HEK293T (cell line): ENCODE results near the gene DNAJB11.

ENCODE experiments used
- CTCF ChIA-PET: fragments of 350-600 bp; formaldehyde crosslinking; extraction: SDS; loops from one replicate; lab custom pipeline; 2021; ENCODE audit warnings: antibody characterized with exemption, inconsistent platforms; lab: Yijun Ruan, JAX
- POLR2A ChIA-PET: fragments of 350-600 bp; formaldehyde crosslinking; extraction: SDS; loops from one replicate; lab custom pipeline; 2020; ENCODE audit warnings: antibody characterized with exemption, inconsistent platforms; lab: Yijun Ruan, JAX
- DNase-seq: peaks from one replicate; pipeline ENCODE4 v3.0.0; 2012; ENCODE audit warnings: mixed read lengths; ENCODE audit errors: extremely low spot score
- ARNT ChIP-seq: fragments of 450-650 bp; IDR thresholded peaks from 2 replicates; pipeline ENCODE4 v1.6.1; 2017; ENCODE audit warnings: mild to moderate bottlenecking
- BHLHE40 ChIP-seq: fragments of 450-650 bp; IDR thresholded peaks from 2 replicates; pipeline ENCODE4 v1.6.1; 2016; ENCODE audit warnings: mild to moderate bottlenecking, moderate library complexity, borderline replicate concordance
- CTBP1 ChIP-seq: fragments of 450-650 bp; IDR thresholded peaks from 2 replicates; pipeline ENCODE4 v1.6.1; 2016; ENCODE audit warnings: borderline replicate concordance
- ELF4 ChIP-seq: fragments of 450-650 bp; IDR thresholded peaks from 2 replicates; pipeline ENCODE4 v1.6.1; 2017; ENCODE audit warnings: antibody characterized with exemption
- FOXA1 ChIP-seq: fragments of 450-650 bp; IDR thresholded peaks from 2 replicates; pipeline ENCODE4 v1.6.1; 2016; ENCODE audit warnings: mild to moderate bottlenecking
- FOXK2 ChIP-seq: fragments of 450-650 bp; IDR thresholded peaks from 2 replicates; pipeline ENCODE4 v1.6.1; 2016; ENCODE audit warnings: mild to moderate bottlenecking
- FOXM1 ChIP-seq: fragments of 450-650 bp; IDR thresholded peaks from 2 replicates; pipeline ENCODE4 v1.6.1; 2017; ENCODE audit warnings: mild to moderate bottlenecking, borderline replicate concordance
- HDGF ChIP-seq: fragments of 450-650 bp; IDR thresholded peaks from 2 replicates; pipeline ENCODE4 v1.6.1; 2017; ENCODE audit warnings: antibody characterized with exemption, borderline replicate concordance
- L3MBTL2 ChIP-seq: fragments of 450-650 bp; conservative IDR thresholded peaks from 2 replicates; pipeline ENCODE4 v1.6.1; 2016; ENCODE audit warnings: mild to moderate bottlenecking
- LEF1 ChIP-seq: fragments of 450-650 bp; IDR thresholded peaks from 2 replicates; pipeline ENCODE4 v1.6.1; 2017; ENCODE audit warnings: mild to moderate bottlenecking, borderline replicate concordance
- NFRKB ChIP-seq: fragments of 450-650 bp; IDR thresholded peaks from 2 replicates; pipeline ENCODE4 v1.6.1; 2016; ENCODE audit warnings: mild to moderate bottlenecking, moderate library complexity
- PKNOX1 ChIP-seq: fragments of 450-650 bp; IDR thresholded peaks from 2 replicates; pipeline ENCODE4 v1.6.1; 2016
- SP1 ChIP-seq: fragments of 450-650 bp; IDR thresholded peaks from 2 replicates; pipeline ENCODE4 v1.6.1; 2017
- SUZ12 ChIP-seq: fragments of 450-650 bp; IDR thresholded peaks from 2 replicates; pipeline ENCODE4 v1.6.1; 2016; ENCODE audit warnings: mild to moderate bottlenecking
- TARDBP ChIP-seq: fragments of 450-650 bp; IDR thresholded peaks from 2 replicates; pipeline ENCODE4 v1.6.1; 2016
- ZNF384 ChIP-seq: fragments of 450-650 bp; IDR thresholded peaks from 2 replicates; pipeline ENCODE4 v1.6.1; 2016

DNAJB11 gene

GRCh38 chr3:186538779-186539178 is 31.7 kb upstream of the DNAJB11 start:
- ChIA-PET CTCF (no interaction called here), POLR2A (no interaction called here)
- DNase-seq, result no peak
- no peak for TF ChIP-seq TARDBP
- TF ChIP-seq SP1, result no peak
- TF ChIP-seq FOXA1, result no peak
- TF ChIP-seq FOXM1, result no peak
- no peak for TF ChIP-seq HDGF
- no peak for TF ChIP-seq BHLHE40
- TF ChIP-seq PKNOX1, result no peak
- no peak for TF ChIP-seq L3MBTL2
- no peak for TF ChIP-seq FOXK2
- TF ChIP-seq ZNF384, result no peak
- no peak for TF ChIP-seq NFRKB
- TF ChIP-seq ELF4, result no peak
- no peak for TF ChIP-seq SUZ12
- TF ChIP-seq LEF1, result no peak
- TF ChIP-seq CTBP1, result no peak
- TF ChIP-seq ARNT, result no peak

DNA sequence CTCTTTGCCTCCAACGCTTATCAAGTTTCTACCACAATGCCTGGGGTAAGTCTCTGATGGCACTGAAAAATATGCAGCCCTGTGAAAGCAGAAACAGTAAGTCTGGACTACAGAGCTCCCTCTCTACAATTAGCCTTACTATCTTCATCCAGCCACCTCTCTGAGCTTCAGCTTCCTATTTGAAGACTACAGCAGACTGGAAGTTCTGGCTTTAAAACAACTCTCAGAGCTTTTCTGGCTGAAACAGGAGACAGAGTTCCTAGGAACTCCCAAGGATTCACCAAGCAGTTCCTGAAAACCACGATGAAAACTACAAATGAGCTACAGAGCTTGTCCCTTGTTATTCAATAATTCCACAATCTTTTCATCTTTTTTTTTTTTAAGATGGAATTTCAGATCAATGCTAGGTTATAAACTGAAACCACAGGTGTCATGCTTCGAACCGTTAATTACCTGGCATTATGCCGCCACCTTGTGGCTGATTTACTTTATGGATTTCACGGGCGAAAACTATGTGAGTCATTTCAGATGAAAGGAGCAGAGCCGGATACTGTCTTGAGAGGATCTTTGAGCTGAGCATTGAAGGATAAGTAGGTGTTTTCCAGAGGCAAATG is 30.2 kb upstream of the DNAJB11 start:
- CTCF ChIA-PET, result interaction anchor here (0.6 to 2.1 kb wide), 9 partner anchors 11 to 552 kb away, joined by 3 to 13 read pairs (median 4); no protein-coding TSS in a partner anchor
- POLR2A ChIA-PET, result no interaction called here
- TF ChIP-seq ELF4, result no peak
- no peak for TF ChIP-seq CTBP1
- TF ChIP-seq ARNT, result no peak
- TF ChIP-seq BHLHE40, result no peak
- no peak for TF ChIP-seq FOXK2
- TF ChIP-seq NFRKB, result no peak
- TF ChIP-seq FOXM1, result no peak
- no peak for TF ChIP-seq PKNOX1
- TF ChIP-seq FOXA1, result no peak
- DNase-seq, result peak; percentile 34

- CTCF ChIA-PET, result interaction anchor here (0.8 to 2.1 kb wide), 5 partner anchors 11 to 290 kb away, joined by 3 to 13 read pairs (median 3); no protein-coding TSS in a partner anchor
- POLR2A ChIA-PET, result no interaction called here
- DNase-seq, result no peak
- TF ChIP-seq NFRKB, result no peak
- no peak for TF ChIP-seq L3MBTL2
- no peak for TF ChIP-seq SUZ12
- no peak for TF ChIP-seq ELF4
- TF ChIP-seq CTBP1, result no peak
- TF ChIP-seq PKNOX1, result no peak
- TF ChIP-seq FOXM1, result no peak
- TF ChIP-seq BHLHE40, result no peak
- no peak for TF ChIP-seq LEF1
- TF ChIP-seq ARNT, result no peak
- no peak for TF ChIP-seq ZNF384
- no peak for TF ChIP-seq TARDBP
- TF ChIP-seq FOXK2, result no peak
- no peak for TF ChIP-seq SP1
- TF ChIP-seq HDGF, result no peak
- no peak for TF ChIP-seq FOXA1
Measured at GRCh38 chr3:186540835-186541226, 29.7 kb upstream of the DNAJB11 start.

- POLR2A ChIA-PET, result no interaction called here
- CTCF ChIA-PET, result no interaction called here
- no peak for TF ChIP-seq FOXM1
- TF ChIP-seq ARNT, result no peak
- no peak for TF ChIP-seq SUZ12
- no peak for TF ChIP-seq ELF4
- TF ChIP-seq NFRKB, result no peak
- no peak for TF ChIP-seq ZNF384
- no peak for TF ChIP-seq TARDBP
- no peak for TF ChIP-seq CTBP1
- no peak for TF ChIP-seq FOXA1
- no peak for TF ChIP-seq FOXK2
- TF ChIP-seq HDGF, result no peak
- no peak for TF ChIP-seq L3MBTL2
- TF ChIP-seq SP1, result no peak
- no peak for TF ChIP-seq PKNOX1
- TF ChIP-seq BHLHE40, result no peak
- TF ChIP-seq LEF1, result no peak
Measured at GRCh38 chr3:186544281-186544680, 26.2 kb upstream of the DNAJB11 start, which contains the start of gene CRYGS. Gene CRYGS, minus strand, starts transcription at chr3:186544380. Its CDS starts 54 bp downstream, at chr3:186544326.

GRCh38 chr3:186549497-186549896 is 21.0 kb upstream of the DNAJB11 start:
- ChIA-PET CTCF (interaction anchor here (0.7 kb wide), 1 partner anchor 68 kb away, joined by 3 read pairs; no protein-coding TSS in a partner anchor), POLR2A (no interaction called here)
- no peak for TF ChIP-seq L3MBTL2
- no peak for TF ChIP-seq PKNOX1
- TF ChIP-seq SUZ12, result no peak
- no peak for TF ChIP-seq NFRKB
- no peak for TF ChIP-seq FOXK2
- no peak for TF ChIP-seq FOXA1
- no peak for DNase-seq

More at GRCh38 chr3:186544281-186544680, 26.2 kb upstream of the DNAJB11 start, which contains the start of gene CRYGS:
- no peak for DNase-seq
